Left renal cortex interstitium (tissue), 4 donors: ENCODE data around the gene DCST2. TPM values are rescaled to one million over a fixed set of nuclear protein-coding genes. Genes with fewer than 3 reads are reported as not detected.

Experiments
- DNase-seq, 4 donors: peaks; one replicate each; pipeline ENCODE4 v3.0.0-alpha.2; 2013; ENCODE audit warnings: low read depth in 4 of 4, low spot score in 2 of 4, missing footprints in 1 of 4
- polyA plus RNA-seq, 4 donors: library from polyadenylated mRNA; unstranded; fragments of 120-200 nt; gene quantifications; one replicate each; pipeline ENCODE4 v1.2.1, GENCODE V29; 2013; ENCODE audit not compliant: insufficient read length in 4 of 4

Gene DCST2
- polyA plus RNA-seq, result 1 to 10 TPM; 1.1 to 2.5 (median 1.9) TPM

DNA sequence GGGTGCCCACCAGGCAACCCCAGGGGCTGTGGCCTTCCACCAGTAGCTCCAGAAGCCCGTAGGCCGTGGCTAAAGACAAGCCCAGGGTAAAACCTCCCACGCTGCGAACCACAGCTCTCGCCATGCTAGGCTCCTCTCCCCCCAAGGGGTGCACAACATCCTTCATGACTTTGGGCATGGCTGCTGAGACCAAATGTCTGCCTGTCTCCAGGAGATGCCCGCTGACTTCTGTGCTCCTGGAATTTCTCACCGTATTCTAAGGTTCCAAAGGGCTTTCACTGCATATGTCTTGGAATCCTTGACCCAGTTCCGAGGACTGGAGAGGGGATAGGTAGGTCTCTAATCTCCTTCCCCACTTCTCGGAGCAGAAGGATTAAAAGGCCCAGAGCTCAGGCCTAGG lies at the start of gene DCST2, which contains the start of gene DCST1:
Gene DCST2 (minus strand): TSS at position 258 of the 400 bp plus-strand sequence. CDS start 80 bp downstream, at position 178.
Gene DCST1 (plus strand): TSS at position 301 of the 400 bp plus-strand sequence. CDS start 213 bp downstream, outside the sequence.
- DNase-seq, result no peak

DNA sequence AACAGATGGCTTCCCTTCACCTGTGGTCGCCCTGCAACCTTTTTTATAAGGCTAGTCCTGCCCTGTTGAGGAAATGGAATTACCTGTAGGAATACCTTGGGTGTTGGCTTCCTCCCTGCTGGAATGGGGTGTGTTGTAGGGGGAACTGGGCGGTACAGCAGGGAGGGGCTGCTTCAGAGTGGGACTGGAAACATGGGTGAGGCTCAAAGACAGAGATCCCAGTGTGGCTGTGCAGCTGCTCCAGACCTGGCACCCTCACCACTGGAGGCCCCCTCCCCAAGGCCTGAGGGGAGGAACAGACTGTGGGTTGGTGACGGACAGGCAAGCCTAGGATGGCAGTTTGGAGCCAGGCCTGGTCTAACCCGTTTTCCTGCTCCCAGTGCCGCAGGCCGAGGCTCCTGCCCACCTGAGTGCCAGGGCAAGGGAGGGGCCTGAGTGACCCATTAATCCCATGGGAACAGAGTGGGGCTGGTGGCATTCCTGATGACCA lies 49.5 kb upstream of the DCST2 start:
- no peak for DNase-seq

DNA sequence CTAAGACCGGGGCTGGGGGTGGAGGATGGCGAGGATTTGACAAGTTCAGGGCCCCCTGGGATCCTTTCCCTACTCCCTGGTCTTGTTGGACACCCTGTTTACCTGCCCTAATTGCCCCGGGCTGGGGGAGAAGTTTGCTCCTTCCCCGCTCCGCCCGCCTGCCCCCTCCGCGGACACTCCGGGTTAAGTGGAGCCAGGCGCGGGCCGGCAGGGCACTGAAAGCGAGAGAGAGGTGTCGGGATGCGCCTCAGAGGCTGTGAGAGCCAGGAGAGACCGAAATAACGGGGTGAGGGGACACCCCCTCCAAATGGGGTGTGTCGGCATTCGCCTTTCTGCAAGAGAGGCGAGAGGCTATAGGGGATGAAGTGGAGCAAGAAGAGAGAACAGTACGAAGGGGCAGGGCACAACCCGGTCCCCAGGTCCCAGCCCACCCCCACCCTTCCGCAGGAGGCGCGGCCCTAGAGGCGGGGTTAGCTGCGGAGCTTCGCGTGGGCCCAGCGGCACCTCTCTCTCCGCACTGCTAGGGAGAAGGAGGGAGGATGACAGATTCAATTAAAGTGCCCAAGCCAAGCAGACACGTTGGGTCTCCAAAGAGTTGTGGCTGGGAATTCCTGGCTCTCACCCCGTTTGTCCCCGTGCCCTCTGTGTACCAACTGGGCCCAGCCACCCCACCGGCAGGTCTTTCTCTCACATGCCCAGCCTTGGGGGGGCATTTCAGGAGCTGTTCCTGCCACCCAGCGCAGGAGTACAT lies 48.9 kb upstream of the DCST2 start:
- DNase-seq, result no peak

DNA sequence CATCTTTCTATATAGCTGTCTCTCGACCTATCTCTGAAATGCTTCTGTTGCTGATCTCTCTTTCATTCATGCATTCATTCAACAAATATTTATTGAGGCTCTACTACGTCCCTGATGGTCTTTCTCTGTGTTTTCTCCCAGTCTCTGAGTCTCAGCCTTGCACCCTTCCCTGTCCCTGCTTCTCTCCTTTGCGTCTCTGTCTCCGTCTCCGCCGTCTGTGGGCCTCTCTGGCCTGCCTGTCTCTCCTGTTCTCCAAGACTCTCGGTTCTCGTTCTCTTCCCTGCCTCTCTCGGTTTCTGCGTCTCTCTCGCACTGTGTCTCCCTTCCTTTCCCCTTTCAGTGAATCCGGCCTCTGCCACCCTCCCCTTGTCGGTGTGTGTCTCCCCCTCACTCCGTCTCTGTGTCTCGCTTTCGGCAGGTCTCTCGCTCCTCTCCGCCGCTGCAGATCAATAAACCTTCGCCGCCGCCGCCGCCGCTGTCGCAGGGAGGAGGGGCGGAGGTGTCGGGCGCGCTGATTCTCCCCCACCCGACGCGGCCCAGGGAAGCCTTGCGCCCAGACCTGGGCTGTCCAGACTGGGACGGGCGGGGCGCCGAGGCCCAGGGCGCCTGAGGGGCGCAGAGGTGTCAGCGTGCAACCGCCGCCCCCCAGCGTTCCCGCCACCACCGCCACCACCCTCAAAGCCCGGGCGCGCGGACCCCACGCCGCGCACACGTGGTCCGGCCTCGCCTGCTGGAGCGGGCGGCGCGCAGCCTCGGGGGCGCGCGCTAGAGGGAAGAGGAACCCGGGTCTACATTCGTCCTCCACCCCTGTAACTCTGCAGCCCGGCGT lies 48.1 kb upstream of the DCST2 start:
- DNase-seq, result no peak

GRCh38 chr1:155080312-155081228 lies 47.0 kb upstream of the DCST2 start:
- no peak for DNase-seq

DNA sequence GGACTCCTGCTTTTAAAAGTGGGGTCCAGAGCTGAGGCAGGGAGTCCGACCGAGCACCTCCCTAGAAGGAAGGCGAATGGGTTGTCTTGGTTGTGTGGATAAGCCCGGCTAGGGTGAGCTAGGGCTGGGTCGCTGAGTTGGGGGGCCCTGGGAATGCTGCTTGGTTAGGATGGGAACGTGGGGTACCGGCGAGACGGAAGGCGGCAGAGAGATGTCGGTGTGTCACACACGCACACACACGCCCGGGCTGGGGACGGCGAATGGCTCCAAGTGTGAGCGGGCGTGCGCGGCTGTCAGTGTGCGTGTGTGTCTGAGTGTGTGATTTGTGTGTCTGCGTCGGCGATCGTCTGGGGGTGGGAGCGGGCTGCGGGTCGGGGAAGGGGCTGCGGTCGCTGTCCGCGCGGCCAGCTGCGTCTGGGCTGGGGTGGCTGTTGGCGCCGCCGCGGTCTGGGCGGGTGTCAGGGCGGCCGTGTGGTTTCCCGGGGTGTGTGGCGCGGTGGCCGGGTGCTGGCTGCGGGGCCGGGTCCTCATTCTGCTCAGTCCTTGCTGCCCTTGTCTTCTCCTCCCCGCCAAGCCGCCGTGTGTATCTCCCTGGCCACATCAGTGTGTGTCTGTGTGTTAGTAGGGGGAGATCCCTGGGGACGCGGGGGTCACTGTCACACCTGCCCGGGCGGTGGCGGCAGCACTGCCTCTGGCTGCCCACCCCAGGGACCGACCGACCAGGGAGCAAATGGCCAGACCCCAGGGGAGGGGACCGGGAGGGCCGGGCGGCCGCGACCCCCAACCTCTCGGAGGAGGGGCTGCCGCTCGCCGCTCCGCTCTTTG lies 46.1 kb upstream of the DCST2 start:
- DNase-seq, result no peak

DNA sequence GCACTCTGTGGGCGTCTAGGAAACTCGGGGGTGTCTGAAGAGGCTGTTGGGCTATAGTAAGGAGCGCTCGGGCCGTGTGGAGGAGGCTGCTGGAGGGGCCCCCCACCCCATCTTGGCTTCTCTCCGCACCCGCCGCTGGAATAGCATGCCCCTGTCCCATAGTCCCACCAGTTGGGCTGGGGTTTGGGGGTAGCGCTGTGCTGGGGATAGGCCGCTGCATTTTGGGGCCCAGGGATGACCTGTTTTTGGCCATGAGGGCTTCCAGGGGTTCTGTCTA lies 45.6 kb upstream of the DCST2 start:
- DNase-seq, result no peak

DNA sequence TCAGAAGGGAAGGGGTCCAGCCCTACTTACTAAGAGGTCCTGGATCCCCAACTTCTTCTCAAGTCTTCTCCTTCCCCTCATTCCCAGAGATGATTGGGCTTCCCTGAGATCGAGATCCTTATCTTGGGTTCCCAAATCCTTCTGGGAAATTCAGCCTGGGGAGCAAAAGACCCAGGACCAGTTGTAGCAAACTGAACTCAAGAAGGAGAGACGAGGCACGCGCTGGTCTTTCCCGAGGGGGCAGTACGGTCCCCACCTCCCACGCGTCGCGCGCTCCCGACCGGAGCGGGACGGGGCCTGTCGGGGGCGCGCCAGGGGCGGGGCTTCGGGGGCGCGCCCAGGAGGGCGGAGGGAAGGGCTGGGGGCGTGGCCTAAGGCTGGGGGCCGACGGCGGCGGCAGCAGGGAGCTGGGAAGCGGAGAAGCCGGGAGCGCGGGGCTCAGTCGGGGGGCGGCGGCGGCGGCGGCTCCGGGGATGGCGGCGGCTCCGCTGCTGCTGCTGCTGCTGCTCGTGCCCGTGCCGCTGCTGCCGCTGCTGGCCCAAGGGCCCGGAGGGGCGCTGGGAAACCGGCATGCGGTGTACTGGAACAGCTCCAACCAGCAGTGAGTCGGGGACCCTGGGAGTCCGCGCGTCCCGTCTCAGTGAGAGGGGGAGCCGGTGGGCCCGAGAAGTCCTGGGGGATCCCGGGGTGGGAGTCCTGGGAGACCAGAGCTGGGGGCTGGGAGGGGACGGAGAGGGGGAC lies 45.1 kb upstream of the DCST2 start, which contains the start of gene EFNA3:
Gene EFNA3 (plus strand): TSS at position 369 of the 741 bp plus-strand sequence. CDS start 105 bp downstream, at position 474.
- DNase-seq, result no peak

DNA sequence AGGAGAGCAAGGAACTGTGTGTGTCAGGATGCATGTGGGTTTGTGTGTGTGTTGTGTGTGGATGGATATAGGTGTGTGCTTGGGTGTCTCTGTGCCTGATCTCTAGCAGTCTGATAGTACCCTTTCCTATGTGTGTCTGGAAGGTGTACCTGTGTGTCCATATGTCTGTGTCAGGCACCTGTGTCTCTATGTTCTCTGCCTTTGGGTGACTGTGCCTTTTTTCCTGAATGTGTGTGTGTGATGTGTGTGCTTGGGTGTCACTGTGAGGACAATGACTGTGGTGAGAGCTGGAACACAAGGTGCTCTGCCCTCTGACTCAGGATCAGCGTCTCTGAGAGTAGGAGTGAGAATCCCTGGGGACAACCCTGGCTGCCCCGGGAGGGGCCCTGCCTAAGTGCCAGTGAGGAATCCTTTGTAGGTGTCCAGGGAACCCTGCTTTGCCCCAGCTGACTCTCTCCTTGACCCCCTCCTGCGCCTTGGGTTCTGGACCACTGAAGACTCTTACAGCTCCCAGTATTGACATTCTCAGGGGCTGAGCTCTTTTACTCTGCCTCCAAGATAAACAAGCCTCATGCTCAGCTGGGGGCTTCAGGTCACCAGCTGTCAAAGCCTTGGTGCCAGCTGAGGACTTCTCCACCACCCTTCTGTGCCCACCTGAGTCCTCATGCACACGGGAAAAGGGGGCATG lies 44.3 kb upstream of the DCST2 start:
- no peak for DNase-seq

- DNase-seq, result no peak
Observed at GRCh38 chr1:155077346-155077745, 43.8 kb upstream of the DCST2 start.

DNA sequence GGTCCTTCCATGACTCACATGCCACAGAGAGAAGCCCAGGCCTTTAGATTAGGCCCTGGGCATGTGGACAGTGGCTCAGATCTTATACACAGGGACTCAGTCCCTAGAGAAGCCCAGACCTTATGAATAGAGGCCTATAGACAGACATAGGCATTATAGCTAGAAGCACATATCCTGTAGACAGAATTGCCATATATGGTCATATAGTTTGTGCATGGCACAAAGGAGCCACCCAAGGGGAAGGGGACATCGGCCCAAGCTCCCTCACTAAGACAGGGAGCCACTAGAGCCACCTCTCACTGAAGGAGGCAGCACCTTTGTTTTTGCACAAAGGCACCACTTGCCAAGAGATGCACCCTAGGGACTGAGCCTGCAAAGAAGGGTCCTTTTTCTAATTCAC lies 42.8 kb upstream of the DCST2 start:
- DNase-seq, result no peak

- no peak for DNase-seq
Observed at GRCh38 chr1:155075535-155075934, 42.0 kb upstream of the DCST2 start.

DNA sequence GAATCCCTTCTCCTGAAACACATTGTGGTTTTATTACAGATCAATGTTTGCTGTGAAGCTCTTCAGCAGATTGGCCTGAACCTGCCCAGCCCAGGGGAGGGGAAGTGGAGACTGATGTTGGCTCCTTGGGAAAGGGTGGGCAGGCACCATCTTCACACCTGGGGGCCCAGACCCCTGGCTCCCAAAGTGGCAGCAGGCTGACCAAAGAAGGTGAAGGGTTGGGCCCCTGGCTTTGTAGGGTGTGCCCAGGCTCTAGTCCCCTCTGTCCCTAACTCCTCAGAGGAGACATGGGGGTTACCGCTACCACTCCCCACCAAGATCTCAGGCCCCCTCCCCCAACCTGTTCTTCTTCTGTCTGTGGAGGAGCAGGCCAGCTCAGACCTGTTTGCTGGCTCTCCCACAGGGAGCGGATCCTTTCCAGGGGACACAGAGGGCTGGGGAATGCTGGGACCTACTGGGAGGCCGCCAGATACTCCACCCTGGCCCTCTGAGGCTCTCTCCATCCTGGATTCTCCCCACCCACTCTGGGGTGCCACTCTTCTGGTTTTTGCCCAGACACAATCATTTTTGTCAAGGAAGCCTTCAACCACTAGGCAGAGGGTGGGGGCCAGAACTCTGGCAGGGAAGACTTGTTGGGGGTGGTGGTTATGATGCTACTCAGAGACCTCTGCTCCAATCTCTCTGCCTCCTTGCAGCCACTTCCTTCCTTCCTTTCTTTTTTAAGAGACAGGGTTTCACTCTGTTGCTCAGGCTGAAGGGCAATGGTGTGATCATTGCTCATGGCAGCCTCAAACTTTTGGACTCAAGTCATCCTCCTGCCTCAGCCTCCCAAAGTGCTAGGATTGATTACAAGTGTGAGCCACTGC lies 40.0 kb upstream of the DCST2 start:
- DNase-seq, result no peak

DNA sequence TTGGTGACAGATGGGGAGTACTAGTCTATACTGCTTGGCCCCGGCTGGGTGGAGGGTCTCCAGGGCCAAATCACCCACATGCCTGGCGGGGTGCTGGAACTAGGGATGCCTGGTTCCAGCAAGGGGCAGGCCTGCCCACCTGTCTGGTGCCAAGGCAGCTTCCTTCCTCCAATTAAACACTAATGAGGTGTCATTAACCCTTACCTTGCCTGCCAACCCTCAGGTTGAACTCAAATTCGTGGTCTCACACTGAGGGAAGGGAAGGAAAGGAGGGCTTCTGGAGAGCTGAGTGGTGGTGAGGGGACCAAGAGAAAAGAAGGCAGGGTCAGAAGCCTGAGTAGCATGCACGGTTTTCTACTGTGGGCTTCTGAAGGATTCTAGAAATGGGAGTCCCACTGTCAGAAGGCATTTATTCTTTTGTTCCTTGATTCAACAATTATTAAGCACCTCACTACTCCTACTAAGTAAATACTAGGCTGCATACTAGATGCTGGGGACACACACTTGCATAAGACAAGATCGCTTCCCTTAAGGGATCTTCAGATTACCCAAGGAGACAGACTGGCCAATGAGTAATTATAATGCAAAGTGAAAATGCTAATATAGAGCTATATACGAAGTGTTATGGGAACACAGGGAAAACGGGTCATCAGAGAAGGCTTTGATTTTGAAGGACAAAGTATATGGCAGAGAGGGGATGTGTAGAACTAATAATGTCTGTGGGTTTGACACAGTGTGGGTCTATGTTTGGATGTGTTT lies 39.1 kb upstream of the DCST2 start:
- DNase-seq, result no peak

DNA sequence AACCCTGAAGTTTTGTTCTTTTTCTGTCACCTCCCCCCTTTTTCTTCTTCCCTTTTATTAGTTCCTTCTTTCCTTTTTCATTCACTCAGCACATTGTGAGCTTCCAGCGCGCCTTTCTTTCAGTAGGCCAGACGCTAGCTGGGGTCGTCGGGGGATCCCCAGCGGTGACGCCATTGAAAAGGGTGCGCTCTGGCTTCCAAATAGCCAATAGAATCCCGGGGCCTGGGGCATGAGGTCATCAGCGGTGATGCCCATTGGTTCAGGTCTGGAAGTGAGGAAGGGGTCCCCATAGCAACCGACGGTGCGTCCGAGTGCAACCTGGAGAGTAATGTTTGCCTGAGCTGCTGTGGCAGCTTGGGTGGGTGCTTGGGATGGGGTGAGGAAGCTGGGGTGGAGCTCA lies 38.1 kb upstream of the DCST2 start:
- DNase-seq, result no peak

- no peak for DNase-seq
Observed at GRCh38 chr1:155070721-155071569, 37.4 kb upstream of the DCST2 start.
